ENCODE data around the gene DGKZ. TPM values are rescaled to one million over a fixed set of nuclear protein-coding genes. Genes with fewer than 3 reads are reported as not detected.

DGKZ gene
- total and polyA plus RNA-seq, 4 donors: 4.6 to 24.3 (median 14.4) TPM

DNA sequence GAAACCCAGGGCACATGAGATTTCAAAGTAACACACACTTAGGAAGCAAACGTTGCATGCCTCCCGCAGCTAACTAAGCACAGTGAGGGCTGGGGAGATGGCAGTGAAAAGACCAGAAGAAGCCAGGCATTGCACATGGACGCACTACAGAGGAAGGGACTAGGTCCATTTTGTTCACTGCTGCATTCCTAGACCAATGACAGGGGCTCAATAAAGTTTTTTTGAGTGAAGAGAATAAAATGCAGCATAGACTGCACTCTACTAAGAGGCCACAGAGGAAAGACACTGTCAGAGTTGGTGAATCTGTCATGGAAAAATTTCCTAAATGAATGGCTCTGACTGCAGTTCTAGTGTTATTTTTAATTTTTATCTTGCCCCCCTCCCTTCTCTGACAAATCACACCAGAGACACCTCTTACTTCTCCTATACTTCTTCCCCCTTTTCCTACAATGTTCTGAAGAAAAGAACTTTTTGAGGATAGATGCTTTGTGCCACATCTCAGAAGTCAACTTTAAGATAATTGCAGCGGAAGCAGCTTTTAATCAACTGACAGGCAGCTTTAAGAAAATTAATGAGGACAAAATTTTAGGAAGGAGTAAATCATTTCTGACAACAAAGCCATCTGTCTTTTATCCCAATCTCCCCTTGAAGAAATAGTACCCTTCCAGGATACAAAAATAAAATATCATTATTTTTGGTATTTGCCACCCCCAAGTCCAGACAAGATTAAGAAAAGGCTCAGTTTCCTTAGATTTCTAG, 79.1 kb downstream of the DGKZ start:
- 90% methylated on average over 4 of the region's 4 CpGs for WGBS
- Histone ChIP-seq H3K4me3 (ENCODE audit: low read depth in 1 of 3, low read length in 3 of 3) (no peak overlapping the region), H3K4me1 (ENCODE audit: control insufficient read depth in 4 of 4, insufficient read depth in 4 of 4, low read length in 3 of 4) (no peaks in the 10 kb centered on the region), H3K9ac (ENCODE audit: low read depth in 1 of 2, low read length in 2 of 2) (no peak overlapping the region), H3K9me3 (ENCODE audit: control insufficient read depth in 4 of 4, low read length in 3 of 4) (no peaks in the 10 kb centered on the region), H3K27me3 (ENCODE audit: control insufficient read depth in 4 of 4, insufficient read depth in 4 of 4, low read length in 3 of 4) (no peaks in the 10 kb centered on the region), H3K27ac (ENCODE audit: low read depth in 1 of 2, low read length in 2 of 2) (no peak overlapping the region), H3K36me3 (ENCODE audit: control insufficient read depth in 4 of 4, insufficient read depth in 3 of 4, low read depth in 1 of 4, low read length in 3 of 4) (peaks cover 2 to 24% (median 11%) of the 10 kb centered on the region in 4 donors)
- TF ChIP-seq, protein P1, sequence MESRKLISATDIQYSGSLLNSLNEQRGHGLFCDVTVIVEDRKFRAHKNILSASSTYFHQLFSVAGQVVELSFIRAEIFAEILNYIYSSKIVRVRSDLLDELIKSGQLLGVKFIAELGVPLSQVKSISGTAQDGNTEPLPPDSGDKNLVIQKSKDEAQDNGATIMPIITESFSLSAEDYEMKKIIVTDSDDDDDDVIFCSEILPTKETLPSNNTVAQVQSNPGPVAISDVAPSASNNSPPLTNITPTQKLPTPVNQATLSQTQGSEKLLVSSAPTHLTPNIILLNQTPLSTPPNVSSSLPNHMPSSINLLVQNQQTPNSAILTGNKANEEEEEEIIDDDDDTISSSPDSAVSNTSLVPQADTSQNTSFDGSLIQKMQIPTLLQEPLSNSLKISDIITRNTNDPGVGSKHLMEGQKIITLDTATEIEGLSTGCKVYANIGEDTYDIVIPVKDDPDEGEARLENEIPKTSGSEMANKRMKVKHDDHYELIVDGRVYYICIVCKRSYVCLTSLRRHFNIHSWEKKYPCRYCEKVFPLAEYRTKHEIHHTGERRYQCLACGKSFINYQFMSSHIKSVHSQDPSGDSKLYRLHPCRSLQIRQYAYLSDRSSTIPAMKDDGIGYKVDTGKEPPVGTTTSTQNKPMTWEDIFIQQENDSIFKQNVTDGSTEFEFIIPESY (IDR thresholded peaks at IDR 0.05): no peak
- TF ChIP-seq, protein P2, sequence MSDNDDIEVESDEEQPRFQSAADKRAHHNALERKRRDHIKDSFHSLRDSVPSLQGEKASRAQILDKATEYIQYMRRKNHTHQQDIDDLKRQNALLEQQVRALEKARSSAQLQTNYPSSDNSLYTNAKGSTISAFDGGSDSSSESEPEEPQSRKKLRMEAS (IDR thresholded peaks at IDR 0.05): no peak
- TF ChIP-seq ATF3 (IDR thresholded peaks at IDR 0.05) (no peak), FOXA2 (IDR thresholded peaks at IDR 0.05) (no peak), EGR1 (IDR thresholded peaks at IDR 0.05; ENCODE audit: low read depth in 2 of 2) (no peak), TAF1 (conservative IDR thresholded peaks at IDR 0.05) (no peak), RAD21 (IDR thresholded peaks at IDR 0.05) (no peak), CTCF (IDR thresholded peaks at IDR 0.05; ENCODE audit: low read depth, low read length, missing input control) (no peak)
- DNase-seq (ENCODE audit: low spot score): no peak

DNA sequence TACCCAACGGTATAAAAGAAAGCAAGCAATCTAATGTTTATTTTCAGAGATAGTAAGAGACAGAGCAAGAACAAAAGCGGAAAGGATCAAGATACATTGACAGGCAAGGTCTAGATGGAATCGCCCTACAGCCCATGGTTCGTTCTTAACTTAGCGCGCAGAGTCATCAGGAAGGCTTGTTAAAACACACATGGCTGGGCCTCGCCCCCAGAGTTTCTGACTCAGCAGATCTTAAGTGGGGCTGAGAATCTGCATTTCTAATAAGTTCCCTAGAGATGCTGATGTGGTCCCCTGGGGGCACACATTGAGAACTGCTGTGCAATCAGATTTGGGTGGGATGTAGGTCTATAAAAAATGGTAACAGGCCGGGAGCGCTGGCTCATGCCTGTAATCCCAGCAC, 80.1 kb downstream of the DGKZ start:
- DNase-seq (ENCODE audit: low spot score): no peak
- WGBS: 92% methylated on average over 9 of the region's 9 CpGs
- peaks cover 3 to 28% (median 13%) of the 10 kb centered on the region in 4 donors for H3K36me3 ChIP-seq (ENCODE audit: control insufficient read depth in 4 of 4, insufficient read depth in 3 of 4, low read depth in 1 of 4, low read length in 3 of 4)

More for the DNA sequence above, 80.1 kb downstream of the DGKZ start:
- Histone ChIP-seq H3K9me3 (ENCODE audit: control insufficient read depth in 4 of 4, low read length in 3 of 4) (no peaks in the 10 kb centered on the region), H3K9ac (ENCODE audit: low read depth in 1 of 2, low read length in 2 of 2) (no peak overlapping the region), H3K4me3 (ENCODE audit: low read depth in 1 of 3, low read length in 3 of 3) (no peak overlapping the region), H3K4me1 (ENCODE audit: control insufficient read depth in 4 of 4, insufficient read depth in 4 of 4, low read length in 3 of 4) (no peaks in the 10 kb centered on the region), H3K27me3 (ENCODE audit: control insufficient read depth in 4 of 4, insufficient read depth in 4 of 4, low read length in 3 of 4) (no peaks in the 10 kb centered on the region), H3K27ac (ENCODE audit: low read depth in 1 of 2, low read length in 2 of 2) (no peak overlapping the region)
- TF ChIP-seq JUND (IDR thresholded peaks at IDR 0.05): no peak
- no peak for TF ChIP-seq CTCF (IDR thresholded peaks at IDR 0.05; ENCODE audit: low read depth, low read length, missing input control)
- TF ChIP-seq ATF3 (IDR thresholded peaks at IDR 0.05): no peak
- no peak for TF ChIP-seq RAD21 (IDR thresholded peaks at IDR 0.05)
- no peak for TF ChIP-seq GABPA (IDR thresholded peaks at IDR 0.05 in 1 of 2, conservative IDR thresholded peaks at IDR 0.05 in 1 of 2)

All from liver (tissue), 9 donors.